Activated naive CD4-positive, alpha-beta T cell treated with anti-CD3 and anti-CD28 coated beads, Interleukin-2, amount 10 ng/mL, durations not matched to agents 7 days and 5 days (primary cell): Measurements from ENCODE around the gene TRIO.

Experiments used
- CTCF ChIA-PET: fragments of 350-600 bp; sonication (Branson Sonifier 250); formaldehyde crosslinking; loops from one replicate; lab custom pipeline; 2021; ENCODE audit warnings: antibody characterized with exemption; lab: Charles Lee
- DNase-seq: peaks from one replicate; pipeline ENCODE4 v3.0.0-alpha.2; 2020
- H3K27ac Mint-ChIP-seq: one replicate; pipeline ENCODE4 v1.8.0; 2021; ENCODE audit warnings: mild to moderate bottlenecking, moderate library complexity, mixed read lengths
- H3K27me3 Mint-ChIP-seq: one replicate; pipeline ENCODE4 v1.8.0; 2021; ENCODE audit warnings: mild to moderate bottlenecking, mixed read lengths
- H3K36me3 Mint-ChIP-seq: one replicate; pipeline ENCODE4 v1.8.0; 2021; ENCODE audit warnings: mixed read lengths
- H3K4me1 Mint-ChIP-seq: one replicate; pipeline ENCODE4 v1.8.0; 2021; ENCODE audit warnings: mixed read lengths
- H3K4me3 Mint-ChIP-seq: one replicate; pipeline ENCODE4 v1.8.0; 2021; ENCODE audit warnings: mild to moderate bottlenecking, moderate library complexity, mixed read lengths
- H3K9me3 Mint-ChIP-seq: one replicate; pipeline ENCODE4 v1.8.0; 2021; ENCODE audit warnings: mixed read lengths

Gene TRIO

DNA sequence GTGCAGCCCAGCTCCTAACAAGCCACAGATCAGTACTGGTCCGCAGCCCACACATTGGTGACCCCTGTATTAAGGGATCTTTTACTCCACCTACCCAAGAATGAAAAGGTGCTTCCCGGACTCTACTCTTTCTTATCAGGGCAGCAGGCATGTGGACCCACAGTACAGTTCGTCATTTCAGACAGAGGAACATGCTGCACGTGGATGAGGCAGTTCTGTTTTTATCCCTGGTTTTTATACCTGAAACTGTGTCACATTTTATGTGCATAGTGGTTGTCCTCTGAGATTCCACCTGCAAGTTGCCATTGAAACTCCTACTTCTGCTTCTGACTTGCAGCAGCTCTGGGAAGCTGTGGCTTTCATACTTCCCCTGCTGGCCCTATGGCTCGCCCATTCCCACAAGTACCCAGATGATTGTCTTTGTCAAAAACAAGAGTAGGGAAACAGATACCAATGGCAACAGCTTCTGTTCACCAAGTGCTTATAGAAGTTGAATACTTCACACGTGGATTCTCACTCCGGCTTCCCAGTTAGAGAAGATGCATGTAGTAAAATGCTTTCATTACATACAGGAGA, 208.0 kb downstream of the TRIO start:
- no peak overlapping the region for H3K27ac Mint-ChIP-seq
- no peaks in the 10 kb centered on the region for H3K36me3 Mint-ChIP-seq
- CTCF ChIA-PET = interaction anchor here (0.7 to 2.1 kb wide), 12 partner anchors 14 to 664 kb away, joined by 3 to 27 read pairs (median 4); no protein-coding TSS in a partner anchor
- peaks cover 19% of the 10 kb centered on the region for H3K27me3 Mint-ChIP-seq
- peaks cover 4% of the 10 kb centered on the region for H3K9me3 Mint-ChIP-seq
- no peak overlapping the region for H3K4me3 Mint-ChIP-seq
- peaks cover 1% of the 10 kb centered on the region for H3K4me1 Mint-ChIP-seq
- no peak for DNase-seq

DNA sequence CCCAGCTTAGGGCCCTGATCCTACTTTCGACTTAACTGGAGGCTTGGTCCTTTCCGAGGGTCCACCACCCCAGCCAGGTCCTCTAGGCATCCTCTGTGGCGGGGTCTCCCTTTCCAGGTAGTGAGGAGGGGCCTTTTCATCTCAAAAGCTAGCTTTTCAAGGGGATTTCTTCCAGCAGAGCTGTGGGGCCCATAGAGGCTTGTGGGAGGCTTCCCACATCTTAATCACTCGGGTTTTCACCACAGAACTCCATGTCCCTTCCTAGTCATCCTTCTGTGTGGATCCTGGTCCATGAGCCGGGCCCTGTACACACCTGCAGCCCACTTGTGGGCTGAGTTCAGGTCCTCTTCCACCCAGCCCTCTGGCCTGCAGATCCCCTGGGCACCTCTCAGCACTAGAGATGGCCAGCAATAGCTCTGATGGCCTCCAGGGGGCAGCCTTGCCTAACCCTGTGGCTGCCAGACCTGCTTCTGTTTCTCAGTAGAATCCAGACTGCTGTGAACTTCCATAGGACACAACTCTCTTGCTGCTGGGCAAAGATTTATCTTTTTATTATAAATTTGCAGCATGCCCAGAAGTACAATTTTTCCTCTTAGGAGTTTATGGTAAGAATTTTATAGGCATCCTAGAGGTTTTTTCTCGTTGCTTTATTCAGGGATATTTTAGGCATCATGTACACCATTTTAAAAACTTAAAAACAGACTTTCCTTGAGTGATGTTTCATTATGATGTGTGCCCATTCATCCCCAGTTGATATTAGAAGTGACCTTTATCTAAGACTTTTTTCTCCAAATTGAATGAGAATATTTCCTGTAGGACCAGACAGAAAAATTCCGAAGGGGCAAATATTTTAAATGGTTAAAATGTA, 208.9 kb downstream of the TRIO start:
- Mint-ChIP-seq H3K36me3 (no peaks in the 10 kb centered on the region), H3K9me3 (peaks cover 4% of the 10 kb centered on the region), H3K27ac (no peak overlapping the region), H3K4me3 (no peak overlapping the region), H3K27me3 (peaks cover 19% of the 10 kb centered on the region), H3K4me1 (peaks cover 6% of the 10 kb centered on the region)
- CTCF ChIA-PET = interaction anchor here (0.7 to 2.1 kb wide), 15 partner anchors 11 to 663 kb away, joined by 3 to 27 read pairs (median 4); no protein-coding TSS in a partner anchor
- peak; percentile 74 for DNase-seq

DNA sequence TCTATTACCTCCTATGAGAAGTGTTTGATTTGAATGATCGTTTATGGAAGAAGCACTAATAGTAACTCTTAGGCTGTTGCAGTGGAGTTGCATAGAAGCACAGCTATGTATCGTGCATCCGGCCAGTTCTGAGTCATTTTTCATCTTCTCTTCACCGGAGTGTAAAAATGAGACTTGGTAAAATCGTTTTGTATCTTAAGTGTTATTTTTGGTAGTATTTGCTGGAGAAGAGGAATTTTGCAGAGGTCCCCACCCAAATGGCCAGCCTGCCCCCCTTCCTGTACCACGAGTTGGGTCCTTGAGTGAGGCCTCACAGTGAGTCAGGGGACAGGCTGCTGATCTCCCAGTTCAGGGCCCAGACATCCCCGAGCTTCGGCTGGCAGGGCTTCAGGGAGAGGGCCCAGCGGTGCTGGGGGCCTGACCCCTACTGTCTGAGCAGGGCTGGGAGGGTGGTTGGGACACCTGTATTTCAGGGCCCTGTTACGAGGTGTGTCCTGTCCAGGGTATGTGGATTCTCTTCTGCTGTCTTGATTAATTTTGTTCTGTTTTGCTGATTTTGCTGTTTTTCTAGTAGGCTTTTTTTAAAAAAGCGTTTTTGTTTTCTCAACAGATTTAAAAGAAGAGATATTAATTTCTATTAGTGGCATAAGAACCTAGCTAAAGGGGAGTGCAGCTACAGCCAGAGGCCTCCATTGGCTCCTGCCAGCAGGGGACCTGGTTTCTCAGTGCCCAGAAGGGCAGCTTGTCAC, 210.8 kb downstream of the TRIO start:
- Mint-ChIP-seq H3K27me3 (peaks cover 28% of the 10 kb centered on the region), H3K4me3 (no peak overlapping the region), H3K36me3 (no peaks in the 10 kb centered on the region), H3K4me1 (peaks cover 6% of the 10 kb centered on the region), H3K27ac (no peak overlapping the region), H3K9me3 (peaks cover 4% of the 10 kb centered on the region)
- CTCF ChIA-PET = interaction anchor here (0.7 to 14.9 kb wide), 7 partner anchors 9 to 307 kb away, joined by 3 to 240 read pairs (median 4); no protein-coding TSS in a partner anchor
- DNase-seq = no peak

DNA sequence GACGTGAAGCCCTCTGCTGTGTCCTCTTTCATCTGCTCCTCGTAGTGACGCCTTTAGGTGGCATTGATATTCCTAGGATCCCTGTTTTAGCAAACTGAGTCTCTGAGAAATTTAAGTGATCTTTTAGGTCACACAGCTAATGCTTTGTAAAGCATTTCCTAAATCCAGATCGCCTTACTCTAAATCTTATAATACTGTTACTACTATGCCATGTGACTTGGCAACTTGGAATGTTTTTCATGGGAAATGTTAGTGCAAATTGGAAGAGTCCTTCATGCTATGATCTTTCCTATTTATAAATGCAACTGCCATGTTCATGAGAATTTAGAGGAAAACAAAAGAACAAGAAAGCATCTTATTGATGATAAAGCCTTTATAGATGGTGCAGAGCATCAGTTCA, 212.2 kb downstream of the TRIO start:
- H3K9me3 Mint-ChIP-seq = no peaks in the 10 kb centered on the region
- DNase-seq = no peak
- peaks cover 30% of the 10 kb centered on the region for H3K27me3 Mint-ChIP-seq
- H3K4me1 Mint-ChIP-seq = peaks cover 6% of the 10 kb centered on the region
- no peak overlapping the region for H3K4me3 Mint-ChIP-seq
- no peaks in the 10 kb centered on the region for H3K36me3 Mint-ChIP-seq
- CTCF ChIA-PET = interaction anchor here (0.8 to 14.9 kb wide), 2 partner anchors 24 to 292 kb away, joined by 3 to 240 read pairs; no protein-coding TSS in a partner anchor
- no peak overlapping the region for H3K27ac Mint-ChIP-seq

DNA sequence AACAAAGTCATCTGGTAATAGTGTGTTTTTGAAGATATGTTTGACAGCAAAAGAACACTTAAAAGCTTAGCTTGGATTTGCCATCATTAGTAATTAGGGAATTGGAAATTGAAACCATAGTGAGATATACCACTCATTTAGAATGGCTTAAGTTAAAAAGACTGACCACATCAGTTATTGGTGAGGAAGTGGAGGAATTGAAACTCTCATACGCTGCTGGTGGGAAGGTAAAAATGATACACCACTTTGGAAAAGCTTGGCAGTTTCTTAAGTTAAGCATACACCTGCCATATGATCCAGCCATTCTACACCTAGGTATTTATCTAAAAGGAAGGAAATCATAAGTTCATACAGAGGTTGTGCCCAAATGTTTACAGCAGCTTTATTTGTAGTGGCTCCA, 213.2 kb downstream of the TRIO start:
- no peak overlapping the region for H3K4me3 Mint-ChIP-seq
- H3K9me3 Mint-ChIP-seq = no peaks in the 10 kb centered on the region
- CTCF ChIA-PET = interaction anchor here (0.6 to 14.9 kb wide), 3 partner anchors 226 to 489 kb away, joined by 4 to 240 read pairs (median 4); no protein-coding TSS in a partner anchor
- H3K4me1 Mint-ChIP-seq = peaks cover 6% of the 10 kb centered on the region
- peaks cover 27% of the 10 kb centered on the region for H3K27me3 Mint-ChIP-seq
- DNase-seq = no peak
- no peaks in the 10 kb centered on the region for H3K36me3 Mint-ChIP-seq
- no peak overlapping the region for H3K27ac Mint-ChIP-seq

DNA sequence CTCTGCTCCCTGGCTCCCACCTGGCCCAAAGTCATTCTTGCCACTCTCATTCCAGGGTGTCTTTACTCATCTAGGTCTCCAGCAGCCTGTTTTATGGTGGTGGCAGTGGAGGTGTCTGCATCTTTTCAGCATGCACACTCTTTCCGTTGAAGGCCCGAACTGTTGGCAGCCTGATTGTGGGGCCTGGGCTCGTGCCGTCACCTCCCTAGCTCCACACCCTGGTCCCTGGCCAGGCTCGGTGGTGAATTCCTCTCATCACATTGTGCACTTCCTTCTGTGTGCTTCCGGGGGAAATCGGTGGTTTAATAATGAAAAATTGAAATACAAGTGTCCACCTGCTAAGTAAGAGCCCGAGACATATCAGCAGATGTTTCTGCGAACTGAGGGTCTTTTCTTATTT, 214.3 kb downstream of the TRIO start:
- CTCF ChIA-PET = interaction anchor here (1.4 to 14.9 kb wide), 2 partner anchors 225 to 290 kb away, joined by 4 to 240 read pairs; no protein-coding TSS in a partner anchor
- peaks cover 18% of the 10 kb centered on the region for H3K27me3 Mint-ChIP-seq
- no peaks in the 10 kb centered on the region for H3K9me3 Mint-ChIP-seq
- no peak overlapping the region for H3K27ac Mint-ChIP-seq
- no peak for DNase-seq
- H3K4me3 Mint-ChIP-seq = no peak overlapping the region
- no peaks in the 10 kb centered on the region for H3K36me3 Mint-ChIP-seq
- peaks cover 6% of the 10 kb centered on the region for H3K4me1 Mint-ChIP-seq

DNA sequence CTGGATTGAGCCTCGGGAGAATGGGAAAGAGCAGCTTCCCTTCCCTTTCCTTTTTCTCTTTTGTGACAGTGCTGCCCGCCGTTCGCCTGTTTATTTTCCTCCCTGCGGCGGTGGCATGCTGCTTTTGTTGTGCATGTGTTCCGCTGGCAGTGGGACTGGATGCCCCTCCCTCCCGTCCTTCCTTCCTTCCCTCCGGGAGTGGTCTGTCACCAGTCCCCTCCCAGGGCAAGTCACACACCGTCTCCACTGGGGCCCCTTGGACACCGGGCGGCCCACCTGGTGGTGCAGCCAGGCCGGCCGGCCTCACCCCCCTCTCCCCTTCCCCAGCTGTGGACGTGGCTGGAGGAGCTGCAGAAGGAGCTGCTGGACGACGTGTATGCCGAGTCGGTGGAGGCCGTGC, 214.7 kb downstream of the TRIO start:
- no peak for DNase-seq
- CTCF ChIA-PET = interaction anchor here (14.9 kb wide), 1 partner anchor 289 kb away, joined by 240 read pairs; no protein-coding TSS in a partner anchor
- peaks cover 18% of the 10 kb centered on the region for H3K27me3 Mint-ChIP-seq
- no peaks in the 10 kb centered on the region for H3K36me3 Mint-ChIP-seq
- no peaks in the 10 kb centered on the region for H3K9me3 Mint-ChIP-seq
- H3K4me1 Mint-ChIP-seq = peaks cover 6% of the 10 kb centered on the region
- no peak overlapping the region for H3K27ac Mint-ChIP-seq
- H3K4me3 Mint-ChIP-seq = no peak overlapping the region

DNA sequence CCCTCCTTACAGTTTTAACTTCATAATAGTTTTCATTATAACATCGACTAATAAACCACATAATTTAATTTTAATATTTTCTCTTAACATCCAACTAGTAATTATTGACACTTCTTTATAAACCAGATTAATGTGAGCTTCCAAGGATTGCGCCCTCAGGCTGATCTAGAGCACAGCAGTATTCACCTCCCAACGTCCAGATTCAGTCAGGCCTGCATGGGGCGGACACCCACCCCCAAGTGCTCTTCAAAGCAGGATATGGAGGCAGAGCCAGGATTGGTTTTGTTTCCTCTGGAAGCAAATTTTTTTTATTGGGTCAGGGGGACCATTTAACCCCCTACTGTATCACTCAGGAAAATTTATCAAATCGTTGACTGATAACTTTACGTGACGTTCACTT, 215.4 kb downstream of the TRIO start:
- Mint-ChIP-seq H3K27ac (no peak overlapping the region), H3K27me3 (peaks cover 18% of the 10 kb centered on the region), H3K36me3 (no peaks in the 10 kb centered on the region), H3K4me3 (no peak overlapping the region), H3K9me3 (no peaks in the 10 kb centered on the region), H3K4me1 (peaks cover 6% of the 10 kb centered on the region)
- CTCF ChIA-PET = interaction anchor here (14.9 kb wide), 1 partner anchor 289 kb away, joined by 240 read pairs; no protein-coding TSS in a partner anchor
- no peak for DNase-seq

DNA sequence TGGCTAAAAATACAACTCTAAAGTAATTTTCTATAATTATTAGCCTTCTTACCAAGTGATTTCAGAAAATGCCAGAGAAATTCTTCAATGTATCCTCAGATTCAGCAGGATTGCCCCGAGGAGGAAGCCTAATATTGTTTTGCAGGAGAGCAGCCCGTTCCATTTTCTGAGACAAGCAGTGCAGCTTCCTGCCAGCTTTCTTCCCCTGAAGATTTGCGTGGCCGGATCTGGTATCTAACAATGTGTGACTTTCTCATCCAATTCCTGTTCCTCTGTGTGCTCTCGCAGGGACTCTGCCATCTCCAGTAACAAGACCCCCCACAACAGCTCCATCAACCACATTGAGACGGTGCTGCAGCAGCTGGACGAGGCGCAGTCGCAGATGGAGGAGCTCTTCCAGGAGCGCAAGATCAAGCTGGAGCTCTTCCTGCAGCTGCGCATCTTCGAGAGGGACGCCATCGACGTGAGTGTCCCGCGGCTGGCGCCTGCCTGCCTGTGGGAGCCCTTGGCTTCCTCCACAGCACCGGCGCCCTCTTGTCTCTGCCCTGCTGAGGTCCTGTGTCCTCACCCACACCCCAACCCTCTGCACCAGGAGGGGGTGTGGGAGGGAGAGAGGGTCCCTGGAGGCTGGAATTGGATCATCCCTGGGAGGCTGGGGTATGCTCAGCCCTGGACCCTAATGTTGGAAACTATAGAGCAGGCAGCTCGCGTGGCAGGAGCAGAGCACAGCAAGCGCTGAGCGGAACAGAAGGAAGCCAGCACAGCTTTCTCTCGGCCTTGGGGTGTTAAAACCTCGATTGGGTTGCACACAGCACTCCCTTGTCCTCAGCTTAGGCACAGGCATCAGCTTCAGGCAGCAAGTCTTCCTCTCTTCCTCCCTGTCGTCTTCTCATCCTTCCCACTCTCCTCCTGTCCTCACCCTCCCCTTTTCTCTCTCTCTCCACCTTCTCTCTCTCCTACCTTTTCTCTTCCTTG, 216.2 kb downstream of the TRIO start:
- H3K9me3 Mint-ChIP-seq = no peaks in the 10 kb centered on the region
- H3K27me3 Mint-ChIP-seq = peaks cover 18% of the 10 kb centered on the region
- no peak overlapping the region for H3K4me3 Mint-ChIP-seq
- DNase-seq = no peak
- no peaks in the 10 kb centered on the region for H3K36me3 Mint-ChIP-seq
- CTCF ChIA-PET = interaction anchor here (14.9 kb wide), 1 partner anchor 288 kb away, joined by 240 read pairs; no protein-coding TSS in a partner anchor
- H3K27ac Mint-ChIP-seq = no peak overlapping the region
- peaks cover 12% of the 10 kb centered on the region for H3K4me1 Mint-ChIP-seq

DNA sequence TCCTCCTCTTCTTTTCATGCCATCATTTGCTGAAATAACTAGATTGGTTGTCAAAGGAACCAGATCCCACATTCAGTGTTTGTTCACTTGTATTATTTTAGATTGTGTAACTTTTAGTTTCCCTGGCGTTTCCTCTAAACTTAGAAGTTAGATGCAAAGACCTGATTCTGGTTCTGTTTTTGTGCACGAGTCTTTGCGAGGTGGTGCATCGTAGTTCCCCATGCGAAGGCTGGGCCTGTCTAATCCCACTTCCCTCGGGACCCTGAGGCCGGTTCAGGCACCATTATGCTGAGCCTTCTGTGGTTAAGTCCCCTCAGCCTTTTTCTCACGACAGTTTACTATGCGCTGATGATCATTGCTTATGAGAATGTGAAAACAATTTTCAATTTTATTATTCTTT, 219.3 kb downstream of the TRIO start:
- H3K4me1 Mint-ChIP-seq = peaks cover 35% of the 10 kb centered on the region
- H3K9me3 Mint-ChIP-seq = no peaks in the 10 kb centered on the region
- no peak for DNase-seq
- no peaks in the 10 kb centered on the region for H3K36me3 Mint-ChIP-seq
- H3K4me3 Mint-ChIP-seq = no peak overlapping the region
- CTCF ChIA-PET = interaction anchor here (0.7 to 14.9 kb wide), 6 partner anchors 10 to 374 kb away, joined by 3 to 240 read pairs (median 4); no protein-coding TSS in a partner anchor
- H3K27me3 Mint-ChIP-seq = peaks cover 15% of the 10 kb centered on the region
- no peak overlapping the region for H3K27ac Mint-ChIP-seq

DNA sequence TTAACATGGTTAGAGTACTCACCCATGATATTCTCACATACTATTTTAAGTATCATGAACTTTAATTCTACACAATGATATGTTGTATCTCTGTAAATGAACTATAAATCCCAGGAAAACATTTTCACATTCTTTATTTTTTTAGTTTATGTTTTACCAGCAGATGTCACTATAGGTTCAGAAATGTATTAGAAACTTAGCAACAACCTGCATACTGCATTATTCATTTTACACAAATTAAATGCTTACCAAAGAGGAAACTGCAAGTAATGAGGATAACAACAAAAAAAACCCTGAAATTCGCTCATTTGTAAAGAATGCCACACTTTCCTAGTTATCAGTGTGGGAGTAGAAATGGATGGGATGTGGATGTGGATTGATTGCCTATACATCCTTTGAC, 221.0 kb downstream of the TRIO start:
- Mint-ChIP-seq H3K36me3 (no peaks in the 10 kb centered on the region), H3K27ac (peak overlapping the region; percentile 22), H3K4me3 (no peak overlapping the region), H3K4me1 (peaks cover 51% of the 10 kb centered on the region), H3K27me3 (peaks cover 9% of the 10 kb centered on the region), H3K9me3 (no peaks in the 10 kb centered on the region)
- no peak for DNase-seq
- CTCF ChIA-PET = interaction anchor here (0.8 to 14.9 kb wide), 10 partner anchors 10 to 651 kb away, joined by 3 to 240 read pairs (median 5); no protein-coding TSS in a partner anchor

DNA sequence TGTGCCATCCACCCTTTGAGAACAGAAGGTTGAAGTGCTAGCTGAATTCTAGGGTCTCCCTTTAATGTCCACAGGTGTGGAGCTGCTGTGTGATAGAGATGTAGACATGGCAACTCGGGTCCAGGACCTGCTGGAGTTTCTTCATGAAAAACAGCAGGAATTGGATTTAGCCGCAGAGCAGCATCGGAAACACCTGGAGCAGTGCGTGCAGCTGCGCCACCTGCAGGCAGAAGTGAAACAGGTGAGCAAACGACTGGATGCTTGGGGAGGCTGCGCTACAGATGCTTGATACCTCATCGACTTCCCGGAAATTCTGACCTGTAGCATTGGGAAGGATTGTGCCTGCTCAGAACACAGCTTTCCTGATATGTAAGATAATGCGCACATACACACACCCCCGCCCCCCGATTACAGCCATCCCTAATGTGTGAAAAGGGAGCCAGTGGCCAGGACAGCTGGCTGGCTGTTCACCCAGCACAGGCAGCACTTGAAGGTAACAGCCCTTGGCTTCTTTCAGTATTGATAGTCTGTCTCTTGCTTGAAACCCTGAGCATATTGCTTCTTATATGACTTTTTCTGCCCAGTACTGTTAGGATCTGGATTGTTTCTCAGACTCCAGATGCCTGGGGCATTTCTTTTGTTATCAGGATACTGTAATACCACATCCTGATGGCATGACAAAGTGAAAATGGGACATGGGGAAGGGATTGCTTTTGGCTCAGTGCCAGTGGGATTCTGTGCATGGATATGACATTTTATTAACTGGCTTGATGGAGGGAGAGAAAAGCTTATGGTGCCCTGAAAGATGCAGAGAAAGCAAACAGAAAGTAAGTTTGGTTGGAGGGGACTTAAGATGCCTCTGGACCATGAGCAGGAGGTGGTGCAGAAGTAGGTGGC, 221.7 kb downstream of the TRIO start:
- Mint-ChIP-seq H3K27ac (peak overlapping the region; percentile 89), H3K36me3 (no peaks in the 10 kb centered on the region), H3K4me3 (no peak overlapping the region), H3K4me1 (peaks cover 58% of the 10 kb centered on the region), H3K27me3 (peaks cover 9% of the 10 kb centered on the region), H3K9me3 (no peaks in the 10 kb centered on the region)
- DNase-seq = no peak
- CTCF ChIA-PET = interaction anchor here (0.8 to 14.9 kb wide), 13 partner anchors 11 to 650 kb away, joined by 3 to 240 read pairs (median 4); no protein-coding TSS in a partner anchor
